Activated T-cell treated with anti-CD3 and anti-CD28 coated beads, Interleukin-2, amount 50 U/mL, for 4 hours (primary cell): ENCODE data around the gene GAGE12J. TPM values are rescaled to one million over a fixed set of nuclear protein-coding genes. Genes with fewer than 3 reads are reported as not detected.
A peak's percentile ranks its signal among the peaks of the same experiment; 100 is the strongest.
"Not testable (repeated sequence)": the region's sequence is repeated elsewhere in the genome, so short reads cannot be mapped to it uniquely, and the experiment has no call there.

Experiments
- ATAC-seq, 2 donors: fragments of 200-7000 bp; cut with Tn5 transposase; one replicate each; pipeline ENCODE4 v1.10.0; 2021
- DNase-seq: peaks from one replicate; pipeline ENCODE4 v3.0.0-alpha.2; 2020
- H3K27me3 Mint-ChIP-seq: one replicate; pipeline ENCODE4 v1.8.0; 2021; ENCODE audit warnings: low read depth, mixed read lengths
- H3K36me3 Mint-ChIP-seq: one replicate; pipeline ENCODE4 v1.8.0; 2022; ENCODE audit warnings: mixed read lengths; ENCODE audit not compliant: insufficient read depth
- H3K4me1 Mint-ChIP-seq: one replicate; pipeline ENCODE4 v1.8.0; 2021; ENCODE audit warnings: low read depth, mixed read lengths
- H3K4me3 Mint-ChIP-seq: one replicate; pipeline ENCODE4 v1.8.0; 2021; ENCODE audit warnings: mild to moderate bottlenecking, moderate library complexity, mixed read lengths
- H3K9me3 Mint-ChIP-seq: one replicate; pipeline ENCODE4 v1.8.0; 2021; ENCODE audit warnings: mixed read lengths
- total RNA-seq, 3 donors: library from RNA; stranded (reverse); gene quantifications; one replicate each; pipeline ENCODE4 v1.2.1, GENCODE V29; 2021

Gene GAGE12J
- total RNA-seq, 3 donors from 2014 or later = not detected

- H3K4me1 Mint-ChIP-seq = peaks cover 31% of the 10 kb centered on the region
- H3K4me3 Mint-ChIP-seq = no peak overlapping the region
- peak; percentile 55 to 58 for ATAC-seq
Measured at GRCh38 chrX:49292400-49293362, 29.2 kb upstream of the GAGE12J start.

GRCh38 chrX:49299293-49299692 lies 22.5 kb upstream of the GAGE12J start:
- not testable (repeated sequence) for ATAC-seq, H3K4me1 Mint-ChIP-seq, H3K36me3 Mint-ChIP-seq, H3K27me3 Mint-ChIP-seq, DNase-seq, H3K4me3 Mint-ChIP-seq, H3K9me3 Mint-ChIP-seq

More at GRCh38 chrX:49292400-49293362, 29.2 kb upstream of the GAGE12J start:
- Mint-ChIP-seq H3K9me3 (no peaks in the 10 kb centered on the region), H3K27me3 (no peaks in the 10 kb centered on the region), H3K36me3 (no peaks in the 10 kb centered on the region)
- no peak for DNase-seq

GRCh38 chrX:49300703-49301102 lies 21.1 kb upstream of the GAGE12J start:
- Mint-ChIP-seq H3K36me3 (no peaks in the 10 kb centered on the region), H3K4me1 (no peaks in the 10 kb centered on the region), H3K4me3 (no peak overlapping the region), H3K9me3 (no peaks in the 10 kb centered on the region), H3K27me3 (no peaks in the 10 kb centered on the region)
- no peak for DNase-seq
- ATAC-seq = no peak

GRCh38 chrX:49303346-49303745 lies 18.5 kb upstream of the GAGE12J start, which contains the start of gene GAGE10:
Gene GAGE10, plus strand, starts transcription at chrX:49303646. Its CDS starts 1,214 bp downstream, at chrX:49304860.
- H3K4me3 Mint-ChIP-seq = no peak within 1 kb of the TSS
- no peak for ATAC-seq
- DNase-seq = no peak
- H3K4me1 Mint-ChIP-seq = peaks cover under 1% of the 10 kb centered on the region
- no peaks in the 10 kb centered on the region for H3K36me3 Mint-ChIP-seq
- no peaks in the 10 kb centered on the region for H3K27me3 Mint-ChIP-seq
- H3K9me3 Mint-ChIP-seq = no peaks in the 10 kb centered on the region

GRCh38 chrX:49307775-49308174 lies 14.1 kb upstream of the GAGE12J start:
- peaks cover 20% of the 10 kb centered on the region for H3K4me1 Mint-ChIP-seq
- H3K9me3 Mint-ChIP-seq, DNase-seq, H3K36me3 Mint-ChIP-seq, H3K27me3 Mint-ChIP-seq, ATAC-seq, H3K4me3 Mint-ChIP-seq: not testable (repeated sequence)

- peak; percentile 69 to 74 for ATAC-seq
Measured at GRCh38 chrX:49308604-49309269, 13.1 kb upstream of the GAGE12J start.

GRCh38 chrX:49309401-49309981 lies 12.3 kb upstream of the GAGE12J start:
- Mint-ChIP-seq H3K9me3 (no peaks in the 10 kb centered on the region), H3K4me3 (peak overlapping the region; percentile 75), H3K36me3 (no peaks in the 10 kb centered on the region), H3K4me1 (peaks cover 20% of the 10 kb centered on the region), H3K27me3 (no peaks in the 10 kb centered on the region)
- DNase-seq (no peak), ATAC-seq (peak; percentile 55 to 72)

More at GRCh38 chrX:49308604-49309269, 13.1 kb upstream of the GAGE12J start:
- Mint-ChIP-seq H3K27me3 (no peaks in the 10 kb centered on the region), H3K4me1 (peaks cover 20% of the 10 kb centered on the region), H3K36me3 (no peaks in the 10 kb centered on the region), H3K9me3 (no peaks in the 10 kb centered on the region), H3K4me3 (peak overlapping the region; percentile 75)
- DNase-seq = peak; percentile 12

- no peak for DNase-seq
- ATAC-seq = no peak
- Mint-ChIP-seq H3K4me3 (no peak overlapping the region), H3K27me3 (no peaks in the 10 kb centered on the region), H3K4me1 (peaks cover 20% of the 10 kb centered on the region), H3K36me3 (no peaks in the 10 kb centered on the region), H3K9me3 (no peaks in the 10 kb centered on the region)
Measured at GRCh38 chrX:49310371-49310770, 11.5 kb upstream of the GAGE12J start.

- ATAC-seq (no peak), DNase-seq (no peak)
- Mint-ChIP-seq H3K4me1 (peaks cover 20% of the 10 kb centered on the region), H3K27me3 (no peaks in the 10 kb centered on the region), H3K36me3 (no peaks in the 10 kb centered on the region), H3K9me3 (no peaks in the 10 kb centered on the region), H3K4me3 (no peak overlapping the region)
Measured at GRCh38 chrX:49312176-49312575, 9.7 kb upstream of the GAGE12J start.

- no peaks in the 10 kb centered on the region for H3K36me3 Mint-ChIP-seq
- DNase-seq (no peak), ATAC-seq (no peak)
- no peak overlapping the region for H3K4me3 Mint-ChIP-seq
- no peaks in the 10 kb centered on the region for H3K27me3 Mint-ChIP-seq
- no peaks in the 10 kb centered on the region for H3K9me3 Mint-ChIP-seq
- H3K4me1 Mint-ChIP-seq = no peaks in the 10 kb centered on the region
Measured at GRCh38 chrX:49316085-49316484, 5.8 kb upstream of the GAGE12J start.

GRCh38 chrX:49322266-49322665 lies 429 bp downstream of the GAGE12J start:
- ATAC-seq, H3K4me1 Mint-ChIP-seq, H3K4me3 Mint-ChIP-seq, H3K27me3 Mint-ChIP-seq, H3K9me3 Mint-ChIP-seq, H3K36me3 Mint-ChIP-seq, DNase-seq: not testable (repeated sequence)

- not testable (repeated sequence) for H3K4me1 Mint-ChIP-seq, H3K36me3 Mint-ChIP-seq, H3K27me3 Mint-ChIP-seq, DNase-seq, H3K9me3 Mint-ChIP-seq, ATAC-seq, H3K4me3 Mint-ChIP-seq
Measured at GRCh38 chrX:49323735-49324134, 1.9 kb downstream of the GAGE12J start.

- DNase-seq, H3K4me3 Mint-ChIP-seq, H3K4me1 Mint-ChIP-seq, ATAC-seq, H3K27me3 Mint-ChIP-seq, H3K36me3 Mint-ChIP-seq, H3K9me3 Mint-ChIP-seq: not testable (repeated sequence)
Measured at GRCh38 chrX:49330421-49330820, 8.6 kb downstream of the GAGE12J start.

GRCh38 chrX:49331282-49331681 lies 9.4 kb downstream of the GAGE12J start, which contains the start of gene GAGE13:
Gene GAGE13, plus strand, starts transcription at chrX:49331582. Its CDS starts 1,156 bp downstream, at chrX:49332738.
- H3K36me3 Mint-ChIP-seq, H3K9me3 Mint-ChIP-seq, H3K4me3 Mint-ChIP-seq, H3K27me3 Mint-ChIP-seq, H3K4me1 Mint-ChIP-seq, ATAC-seq, DNase-seq: not testable (repeated sequence)
